ENCODE data around the gene CCDC83.

The CCDC83 gene

DNA sequence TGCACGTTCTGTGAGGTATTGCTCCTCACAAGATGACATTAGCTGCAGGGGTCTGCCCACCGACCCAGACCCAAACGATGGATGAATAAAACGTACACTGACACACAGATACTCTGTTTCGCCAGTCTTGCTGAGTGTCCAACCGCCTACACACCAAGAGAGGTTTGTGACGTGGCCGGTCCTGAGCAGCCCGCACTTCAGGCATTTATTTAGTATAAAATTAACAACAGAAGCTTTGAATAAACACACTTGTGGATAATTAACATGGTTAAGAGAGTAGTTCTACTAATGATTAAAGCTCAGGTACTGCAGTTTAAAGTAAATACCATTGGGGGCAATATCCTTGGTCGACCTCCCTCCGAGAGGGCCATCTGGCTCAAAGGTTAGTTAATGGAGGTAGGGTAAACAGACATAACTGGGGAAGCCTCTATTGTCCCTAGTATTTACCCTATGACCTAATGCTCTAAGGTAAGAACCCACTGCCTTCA, 75.7 kb downstream of the CCDC83 start:
- TF ChIP-seq, protein P1, sequence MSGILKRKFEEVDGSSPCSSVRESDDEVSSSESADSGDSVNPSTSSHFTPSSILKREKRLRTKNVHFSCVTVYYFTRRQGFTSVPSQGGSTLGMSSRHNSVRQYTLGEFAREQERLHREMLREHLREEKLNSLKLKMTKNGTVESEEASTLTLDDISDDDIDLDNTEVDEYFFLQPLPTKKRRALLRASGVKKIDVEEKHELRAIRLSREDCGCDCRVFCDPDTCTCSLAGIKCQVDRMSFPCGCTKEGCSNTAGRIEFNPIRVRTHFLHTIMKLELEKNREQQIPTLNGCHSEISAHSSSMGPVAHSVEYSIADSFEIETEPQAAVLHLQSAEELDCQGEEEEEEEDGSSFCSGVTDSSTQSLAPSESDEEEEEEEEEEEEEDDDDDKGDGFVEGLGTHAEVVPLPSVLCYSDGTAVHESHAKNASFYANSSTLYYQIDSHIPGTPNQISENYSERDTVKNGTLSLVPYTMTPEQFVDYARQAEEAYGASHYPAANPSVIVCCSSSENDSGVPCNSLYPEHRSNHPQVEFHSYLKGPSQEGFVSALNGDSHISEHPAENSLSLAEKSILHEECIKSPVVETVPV (CRISPR knock-in tag; IDR thresholded peaks at IDR 0.05), result no peak
- TF ChIP-seq ZC3H10 (CRISPR knock-in tag; IDR thresholded peaks at IDR 0.05) (no peak), ESRRG (CRISPR knock-in tag; IDR thresholded peaks at IDR 0.05) (no peak), ZFP30 (CRISPR knock-in tag; IDR thresholded peaks at IDR 0.05) (no peak), ZNF565 (CRISPR knock-in tag; conservative IDR thresholded peaks at IDR 0.05; ENCODE audit: low read depth) (no peak), TOX (CRISPR knock-in tag; IDR thresholded peaks at IDR 0.05; ENCODE audit: borderline replicate concordance) (no peak), SNAI2 (CRISPR knock-in tag; IDR thresholded peaks at IDR 0.05) (no peak), CSDC2 (CRISPR knock-in tag; IDR thresholded peaks at IDR 0.05) (no peak), PPARA (CRISPR knock-in tag; IDR thresholded peaks at IDR 0.05; ENCODE audit: borderline replicate concordance) (no peak), OSR1 (CRISPR knock-in tag; IDR thresholded peaks at IDR 0.05) (no peak), TCF4 (CRISPR knock-in tag; IDR thresholded peaks at IDR 0.05; ENCODE audit: borderline replicate concordance) (no peak), ZFP3 (CRISPR knock-in tag; IDR thresholded peaks at IDR 0.05) (no peak), ISL1 (CRISPR knock-in tag; IDR thresholded peaks at IDR 0.05) (no peak)
- TF ChIP-seq, protein P2, sequence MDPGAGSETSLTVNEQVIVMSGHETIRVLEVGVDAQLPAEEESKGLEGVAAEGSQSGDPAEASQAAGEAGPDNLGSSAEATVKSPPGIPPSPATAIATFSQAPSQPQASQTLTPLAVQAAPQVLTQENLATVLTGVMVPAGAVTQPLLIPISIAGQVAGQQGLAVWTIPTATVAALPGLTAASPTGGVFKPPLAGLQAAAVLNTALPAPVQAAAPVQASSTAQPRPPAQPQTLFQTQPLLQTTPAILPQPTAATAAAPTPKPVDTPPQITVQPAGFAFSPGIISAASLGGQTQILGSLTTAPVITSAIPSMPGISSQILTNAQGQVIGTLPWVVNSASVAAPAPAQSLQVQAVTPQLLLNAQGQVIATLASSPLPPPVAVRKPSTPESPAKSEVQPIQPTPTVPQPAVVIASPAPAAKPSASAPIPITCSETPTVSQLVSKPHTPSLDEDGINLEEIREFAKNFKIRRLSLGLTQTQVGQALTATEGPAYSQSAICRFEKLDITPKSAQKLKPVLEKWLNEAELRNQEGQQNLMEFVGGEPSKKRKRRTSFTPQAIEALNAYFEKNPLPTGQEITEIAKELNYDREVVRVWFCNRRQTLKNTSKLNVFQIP (CRISPR knock-in tag; IDR thresholded peaks at IDR 0.05; ENCODE audit: borderline replicate concordance, low read depth), result no peak
- TF ChIP-seq, protein P3, sequence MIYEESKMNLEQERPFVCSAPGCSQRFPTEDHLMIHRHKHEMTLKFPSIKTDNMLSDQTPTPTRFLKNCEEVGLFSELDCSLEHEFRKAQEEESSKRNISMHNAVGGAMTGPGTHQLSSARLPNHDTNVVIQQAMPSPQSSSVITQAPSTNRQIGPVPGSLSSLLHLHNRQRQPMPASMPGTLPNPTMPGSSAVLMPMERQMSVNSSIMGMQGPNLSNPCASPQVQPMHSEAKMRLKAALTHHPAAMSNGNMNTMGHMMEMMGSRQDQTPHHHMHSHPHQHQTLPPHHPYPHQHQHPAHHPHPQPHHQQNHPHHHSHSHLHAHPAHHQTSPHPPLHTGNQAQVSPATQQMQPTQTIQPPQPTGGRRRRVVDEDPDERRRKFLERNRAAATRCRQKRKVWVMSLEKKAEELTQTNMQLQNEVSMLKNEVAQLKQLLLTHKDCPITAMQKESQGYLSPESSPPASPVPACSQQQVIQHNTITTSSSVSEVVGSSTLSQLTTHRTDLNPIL (CRISPR knock-in tag; IDR thresholded peaks at IDR 0.05; ENCODE audit: low read depth), result no peak
- TF ChIP-seq, protein P4, sequence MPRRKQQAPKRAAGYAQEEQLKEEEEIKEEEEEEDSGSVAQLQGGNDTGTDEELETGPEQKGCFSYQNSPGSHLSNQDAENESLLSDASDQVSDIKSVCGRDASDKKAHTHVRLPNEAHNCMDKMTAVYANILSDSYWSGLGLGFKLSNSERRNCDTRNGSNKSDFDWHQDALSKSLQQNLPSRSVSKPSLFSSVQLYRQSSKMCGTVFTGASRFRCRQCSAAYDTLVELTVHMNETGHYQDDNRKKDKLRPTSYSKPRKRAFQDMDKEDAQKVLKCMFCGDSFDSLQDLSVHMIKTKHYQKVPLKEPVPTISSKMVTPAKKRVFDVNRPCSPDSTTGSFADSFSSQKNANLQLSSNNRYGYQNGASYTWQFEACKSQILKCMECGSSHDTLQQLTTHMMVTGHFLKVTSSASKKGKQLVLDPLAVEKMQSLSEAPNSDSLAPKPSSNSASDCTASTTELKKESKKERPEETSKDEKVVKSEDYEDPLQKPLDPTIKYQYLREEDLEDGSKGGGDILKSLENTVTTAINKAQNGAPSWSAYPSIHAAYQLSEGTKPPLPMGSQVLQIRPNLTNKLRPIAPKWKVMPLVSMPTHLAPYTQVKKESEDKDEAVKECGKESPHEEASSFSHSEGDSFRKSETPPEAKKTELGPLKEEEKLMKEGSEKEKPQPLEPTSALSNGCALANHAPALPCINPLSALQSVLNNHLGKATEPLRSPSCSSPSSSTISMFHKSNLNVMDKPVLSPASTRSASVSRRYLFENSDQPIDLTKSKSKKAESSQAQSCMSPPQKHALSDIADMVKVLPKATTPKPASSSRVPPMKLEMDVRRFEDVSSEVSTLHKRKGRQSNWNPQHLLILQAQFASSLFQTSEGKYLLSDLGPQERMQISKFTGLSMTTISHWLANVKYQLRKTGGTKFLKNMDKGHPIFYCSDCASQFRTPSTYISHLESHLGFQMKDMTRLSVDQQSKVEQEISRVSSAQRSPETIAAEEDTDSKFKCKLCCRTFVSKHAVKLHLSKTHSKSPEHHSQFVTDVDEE (CRISPR knock-in tag; IDR thresholded peaks at IDR 0.05), result no peak
- ATAC-seq, result no peak

DNA sequence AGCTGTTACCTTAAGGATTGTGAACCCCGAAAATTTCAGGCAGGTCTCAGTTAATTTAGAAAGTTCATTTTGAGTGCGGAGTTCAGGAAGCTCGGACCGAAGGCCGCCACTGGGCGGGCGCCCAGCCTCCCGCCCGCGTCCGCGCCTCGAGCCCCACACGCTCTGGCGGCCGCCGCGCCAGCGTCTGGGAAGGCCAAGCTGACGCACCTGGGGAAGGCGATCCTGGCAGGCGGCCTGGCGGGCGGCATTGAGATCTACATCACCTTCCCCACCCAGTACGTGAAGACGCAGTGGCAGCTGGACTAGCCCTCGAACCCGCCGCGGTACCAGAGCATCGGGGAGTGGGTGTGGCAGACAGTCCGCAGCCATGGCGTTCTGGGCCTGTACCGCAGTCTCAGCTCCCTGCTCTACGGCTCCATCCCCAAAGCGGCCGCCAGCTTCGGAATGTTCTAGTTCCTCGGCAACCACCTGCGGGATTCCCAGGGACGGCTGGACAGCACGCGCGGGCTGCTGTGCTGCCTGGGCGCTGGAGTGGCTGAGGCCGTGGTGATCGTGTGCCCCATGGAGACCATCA, 79.5 kb downstream of the CCDC83 start:
- TF ChIP-seq ISL1 (CRISPR knock-in tag; IDR thresholded peaks at IDR 0.05), result no peak
- ATAC-seq, result no peak

DNA sequence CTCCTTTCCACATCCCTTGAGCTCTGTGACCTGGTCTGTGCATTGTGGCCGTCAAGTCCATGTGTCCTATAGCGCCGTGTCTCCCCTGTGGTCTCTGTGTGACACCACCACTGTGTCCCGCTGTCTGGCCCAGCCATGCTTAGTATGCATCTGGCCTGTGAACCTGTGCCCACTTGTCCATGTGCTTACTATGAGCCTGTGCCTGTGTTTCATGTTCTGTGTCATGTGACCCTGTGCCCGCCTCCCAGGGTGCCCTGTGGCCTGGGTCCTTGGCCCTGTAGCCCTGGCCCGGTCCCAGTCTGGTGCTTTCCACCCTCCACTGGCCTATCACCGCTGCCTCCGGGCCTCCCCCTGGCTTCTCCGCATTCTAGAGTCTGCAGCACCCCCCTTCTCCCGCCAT, 80.6 kb downstream of the CCDC83 start:
- TF ChIP-seq ISL1 (CRISPR knock-in tag; IDR thresholded peaks at IDR 0.05) (no peak), ZFP3 (CRISPR knock-in tag; IDR thresholded peaks at IDR 0.05) (no peak), ZNF8 (CRISPR knock-in tag; IDR thresholded peaks at IDR 0.05) (no peak), BACH2 (CRISPR knock-in tag; IDR thresholded peaks at IDR 0.05; ENCODE audit: borderline replicate concordance) (no peak), ZC3H10 (CRISPR knock-in tag; IDR thresholded peaks at IDR 0.05) (no peak), TCF4 (CRISPR knock-in tag; IDR thresholded peaks at IDR 0.05; ENCODE audit: borderline replicate concordance) (no peak), TOX (CRISPR knock-in tag; IDR thresholded peaks at IDR 0.05; ENCODE audit: borderline replicate concordance) (no peak)
- TF ChIP-seq, protein P5, sequence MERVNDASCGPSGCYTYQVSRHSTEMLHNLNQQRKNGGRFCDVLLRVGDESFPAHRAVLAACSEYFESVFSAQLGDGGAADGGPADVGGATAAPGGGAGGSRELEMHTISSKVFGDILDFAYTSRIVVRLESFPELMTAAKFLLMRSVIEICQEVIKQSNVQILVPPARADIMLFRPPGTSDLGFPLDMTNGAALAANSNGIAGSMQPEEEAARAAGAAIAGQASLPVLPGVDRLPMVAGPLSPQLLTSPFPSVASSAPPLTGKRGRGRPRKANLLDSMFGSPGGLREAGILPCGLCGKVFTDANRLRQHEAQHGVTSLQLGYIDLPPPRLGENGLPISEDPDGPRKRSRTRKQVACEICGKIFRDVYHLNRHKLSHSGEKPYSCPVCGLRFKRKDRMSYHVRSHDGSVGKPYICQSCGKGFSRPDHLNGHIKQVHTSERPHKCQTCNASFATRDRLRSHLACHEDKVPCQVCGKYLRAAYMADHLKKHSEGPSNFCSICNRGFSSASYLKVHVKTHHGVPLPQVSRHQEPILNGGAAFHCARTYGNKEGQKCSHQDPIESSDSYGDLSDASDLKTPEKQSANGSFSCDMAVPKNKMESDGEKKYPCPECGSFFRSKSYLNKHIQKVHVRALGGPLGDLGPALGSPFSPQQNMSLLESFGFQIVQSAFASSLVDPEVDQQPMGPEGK (CRISPR knock-in tag; IDR thresholded peaks at IDR 0.05; ENCODE audit: borderline replicate concordance), result no peak
- TF ChIP-seq, protein P4 (CRISPR knock-in tag; IDR thresholded peaks at IDR 0.05), result no peak
- ATAC-seq, result no peak

Data from SK-N-SH treated with all-trans-retinoic acid at 6 μM for 48 hours (cell line).